GM12878 (cell line): ENCODE results near the gene SGTA. TPM values are rescaled to one million over a fixed set of nuclear protein-coding genes. Genes with fewer than 3 reads are reported as not detected.

ENCODE experiments used
- ATAC-seq: fragments of 200-7000 bp; cut with Tn5 transposase; 3 replicates; pipeline ENCODE4 v1.9.1; 2020; ENCODE audit warnings: mild to moderate bottlenecking, moderate library complexity
- BruUV-seq: library from RNA; stranded (reverse); fragments of 400-500 nt; replicated peaks from 2 replicates; lab custom pipeline; 2021; lab: Mats Ljungman, UMichigan
- CTCF ChIA-PET: fragments of 300-600 bp; sonication (Branson Sonifier 250); formaldehyde crosslinking; extraction: SDS; loops from one replicate; lab custom pipeline; 2021; ENCODE audit warnings: inconsistent platforms; lab: Yijun Ruan, JAX
- POLR2A ChIA-PET: fragments of 350-600 bp; formaldehyde crosslinking; extraction: SDS; loops from one replicate; lab custom pipeline; 2021; ENCODE audit warnings: inconsistent platforms; lab: Charles Lee
- RAD21 ChIA-PET: fragments of 300-600 bp; sonication (Branson Sonifier 250); formaldehyde crosslinking; loops from one replicate; lab custom pipeline; 2023; ENCODE audit warnings: antibody characterized with exemption; ENCODE audit not compliant: unreplicated experiment; lab: Charles Lee
- SMC1A ChIA-PET: fragments of 300-600 bp; sonication (Branson Sonifier 250); formaldehyde crosslinking; loops from one replicate; lab custom pipeline; 2023; ENCODE audit not compliant: unreplicated experiment, uncharacterized antibody; lab: Charles Lee
- DNase-seq: peaks from one replicate; pipeline ENCODE4 v3.0.0-alpha.2; 2011; ENCODE audit warnings: low read depth, low spot score
- FAIRE-seq: peaks from 3 replicates; lab custom pipeline; 2011; peaks lifted over from hg19 to GRCh38; lab: Jason Lieb, UNC
- H2AFZ ChIP-seq: 2 replicates; pipeline ENCODE4 v1.6.0; 2011; ENCODE audit warnings: low read depth, low read length, control low read depth; ENCODE audit not compliant: control insufficient read depth
- H3K27ac ChIP-seq: 2 replicates; pipeline ENCODE4 v1.5.1; 2011; ENCODE audit warnings: control low read depth; ENCODE audit not compliant: control insufficient read depth, insufficient read depth
- H3K27me3 ChIP-seq, 2 experiments: replicated peaks in 1 of 2; 2 replicates each; pipeline versions ENCODE4 v1.6.0 to v1.6.1; 2011; ENCODE audit warnings: low read length in 1 of 2; ENCODE audit not compliant: control insufficient read depth in 2 of 2, insufficient read depth in 2 of 2
- H3K36me3 ChIP-seq, 2 experiments: 2 replicates each; pipeline ENCODE4 v1.5.1; 2011; ENCODE audit warnings: low read length in 1 of 2; ENCODE audit not compliant: control insufficient read depth in 2 of 2, insufficient read depth in 2 of 2
- H3K4me1 ChIP-seq: 2 replicates; pipeline ENCODE4 v1.6.1; 2011; ENCODE audit warnings: mild to moderate bottlenecking, low read length, moderate library complexity, mixed read lengths; ENCODE audit not compliant: control insufficient read depth, insufficient read depth
- H3K4me2 ChIP-seq: 2 replicates; pipeline ENCODE4 v1.6.0; 2011; ENCODE audit warnings: control low read depth; ENCODE audit not compliant: control insufficient read depth, insufficient read depth
- H3K4me3 ChIP-seq: fragments of 200-600 bp; sonication (generic); 2 replicates; pipeline ENCODE4 v1.5.1; 2016
- H3K79me2 ChIP-seq: 2 replicates; pipeline ENCODE4 v1.6.0; 2011; ENCODE audit warnings: low read length; ENCODE audit not compliant: control insufficient read depth, insufficient read depth
- H3K9ac ChIP-seq: 2 replicates; pipeline ENCODE4 v1.8.0; 2011; ENCODE audit warnings: low read length, control low read depth, mixed read lengths; ENCODE audit not compliant: control insufficient read depth, insufficient read depth
- H3K9me3 ChIP-seq: replicated peaks from 3 replicates; pipeline ENCODE4 v1.5.1; 2011; ENCODE audit warnings: mild to moderate bottlenecking, low read length; ENCODE audit not compliant: control insufficient read depth, insufficient read depth
- H4K20me1 ChIP-seq: 2 replicates; pipeline ENCODE4 v1.6.0; 2011; ENCODE audit not compliant: control insufficient read depth, insufficient read depth
- HCFC1 ChIP-seq: fragments of 150-350 bp; IDR thresholded peaks from 2 replicates; pipeline ENCODE4 v1.6.1; 2014; ENCODE audit warnings: low read length
- HDGF ChIP-seq: fragments of 450-650 bp; IDR thresholded peaks from 2 replicates; pipeline ENCODE4 v1.6.1; 2016; ENCODE audit warnings: antibody characterized with exemption
- IKZF1 ChIP-seq: fragments of 450-650 bp; conservative IDR thresholded peaks from 2 replicates; pipeline ENCODE4 v1.6.1; 2017; ENCODE audit warnings: antibody characterized with exemption, mild to moderate bottlenecking
- IRF4 ChIP-seq: IDR thresholded peaks from 2 replicates; pipeline ENCODE4 v1.6.1; 2011; ENCODE audit warnings: low read depth, low read length
- NFYB ChIP-seq: IDR thresholded peaks from 2 replicates; pipeline ENCODE4 v1.6.1; 2011; ENCODE audit warnings: low read depth, mild to moderate bottlenecking, low read length, improper control_type of control experiment, moderate library complexity; ENCODE audit not compliant: insufficient read depth
- RAD51 ChIP-seq: fragments of 450-650 bp; IDR thresholded peaks from 2 replicates; pipeline ENCODE4 v1.6.1; 2016; ENCODE audit warnings: moderate library complexity, mild to moderate bottlenecking, inconsistent platforms
- RBBP5 ChIP-seq: fragments of 200-600 bp; sonication (generic); conservative IDR thresholded peaks from 2 replicates; pipeline ENCODE4 v1.6.1; 2016
- RCOR1 ChIP-seq: conservative IDR thresholded peaks from 2 replicates; pipeline ENCODE4 v1.6.1; 2012; ENCODE audit warnings: low read depth, low read length, improper control_type of control experiment
- RELA ChIP-seq: fragments of 450-650 bp; IDR thresholded peaks from 2 replicates; pipeline ENCODE4 v1.8.0; 2014; ENCODE audit warnings: borderline replicate concordance; ENCODE audit not compliant: partially characterized antibody
- SUZ12 ChIP-seq: fragments of 200-600 bp; sonication (generic); IDR thresholded peaks from one replicate; pipeline ENCODE4 v1.6.1; 2018; ENCODE audit warnings: antibody characterized with exemption, mild to moderate bottlenecking; ENCODE audit not compliant: unreplicated experiment
- TCF3 ChIP-seq: IDR thresholded peaks from 2 replicates; pipeline ENCODE4 v1.6.1; 2012; ENCODE audit warnings: low read depth, mild to moderate bottlenecking, low read length, borderline replicate concordance; ENCODE audit not compliant: insufficient read depth
- WGBS: methylation state at CpG from one replicate; pipeline ENCODE4 v1.1.6; 2016; ENCODE audit warnings: low lambda C conversion rate; ENCODE audit not compliant: insufficient replicate concordance, insufficient coverage; ENCODE audit errors: missing lambda C conversion rate; 5-methylcytosine and 5-hydroxymethylcytosine counted together
- in situ Hi-C: fragments of 300-500 bp; cut with MboI; formaldehyde crosslinking; loops from 9 replicates; pipeline ENCODE4 v1.14.3; 2018; ENCODE audit warnings: mixed read lengths
- intact Hi-C: fragments of 100-400 bp; cut with micrococcal nuclease; formaldehyde crosslinking; loops from one replicate; pipeline ENCODE4 v1.14.2; 2022; ENCODE audit not compliant: unreplicated experiment
- polyA plus RNA-seq, 11 experiments: library from polyadenylated mRNA; depleted of rRNA in 4 of 11; unstranded in 6 of 11; stranded (reverse) in 5 of 11; fragments of >200 nt; fragmentation: Nextera tagmentation in 4 of 11; fragmentation: Illumina TruSeq in 1 of 11; extraction: Ambion mirVana in 4 of 11; extraction: Trizol in 1 of 11; gene quantifications; 1 replicate in 1 of 11; 2 replicates in 10 of 11; pipeline versions ENCODE4 v1.2.1 to v1.2.3, GENCODE V29; 2011 to 2016; ENCODE audit warnings: inconsistent platforms in 2 of 11, missing spikeins in 2 of 11, low read depth in 1 of 11
- total RNA-seq, 4 experiments: library from RNA; depleted of rRNA in 3 of 4; stranded (reverse); fragments of >200 nt in 3 of 4; fragmentation: Illumina TruSeq in 1 of 4; extraction: Trizol in 1 of 4; gene quantifications; 2 replicates each; pipeline versions ENCODE4 v1.2.1 to v1.2.3, GENCODE V29; 2013 to 2021
- TF ChIP-seq, protein P1 (sequence below): IDR thresholded peaks from 2 replicates; pipeline ENCODE4 v1.6.1; 2011; ENCODE audit warnings: borderline replicate concordance, low read depth, mild to moderate bottlenecking, moderate library complexity, mixed read lengths, low read length; ENCODE audit not compliant: insufficient read depth; ENCODE audit errors: extremely low read length

The SGTA gene
- total and polyA plus RNA-seq, 10 of the 15 experiments (the other 5 are each of a cell fraction or from before 2014, with no cell fraction given), result 2.0 to 102 (median 48.2) TPM

DNA sequence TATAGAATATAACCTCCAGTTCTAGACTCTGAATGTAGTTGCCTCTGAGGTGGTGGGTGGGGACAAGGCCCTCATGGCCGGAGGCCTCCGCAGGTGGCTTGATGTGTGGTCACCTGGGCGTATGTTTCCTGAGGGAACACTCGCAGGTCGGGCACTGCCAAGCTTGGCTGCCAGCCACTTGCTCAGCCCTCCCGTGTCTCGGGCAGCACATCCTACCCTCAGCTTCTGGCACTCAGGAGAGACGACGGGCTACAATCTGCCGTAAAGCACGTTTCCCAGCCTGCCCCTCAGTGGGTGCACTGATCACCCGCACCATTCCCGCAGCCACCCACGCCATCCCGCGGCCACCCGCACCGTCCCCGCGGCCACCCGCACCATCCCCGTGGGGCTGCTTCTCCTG lies 17.4 kb upstream of the SGTA start:
- H3K79me2 ChIP-seq, result no peaks in the 10 kb centered on the region
- H3K27me3 ChIP-seq, result no peaks in the 10 kb centered on the region
- H3K4me3 ChIP-seq, result no peak overlapping the region
- DNase-seq (no peak), FAIRE-seq (no peak), ATAC-seq (no peak)
- 97% methylated on average over 22 of the region's 22 CpGs for WGBS
- H4K20me1 ChIP-seq, result no peaks in the 10 kb centered on the region
- no peak overlapping the region for H3K9ac ChIP-seq
- in situ Hi-C loops, result no loop called here
- intact Hi-C loops, result no loop called here
- H3K4me2 ChIP-seq, result no peak overlapping the region
- SMC1A ChIA-PET, result no interaction called here
- no peaks in the 10 kb centered on the region for H3K4me1 ChIP-seq
- BruUV-seq, result no TSS peak
- TF ChIP-seq RCOR1 (no peak), TCF3 (no peak), RAD51 (no peak), IKZF1 (no peak), HCFC1 (no peak)
- no peaks in the 10 kb centered on the region; the same call in 2 of the 3 replicates for H3K9me3 ChIP-seq
- no peak overlapping the region for H2AFZ ChIP-seq
- peaks cover 13 to 39% of the 10 kb centered on the region in 2 experiments for H3K36me3 ChIP-seq
- POLR2A ChIA-PET, result no interaction called here
- no peak overlapping the region for H3K27ac ChIP-seq
- RAD21 ChIA-PET, result no interaction called here
- CTCF ChIA-PET, result no interaction called here

DNA sequence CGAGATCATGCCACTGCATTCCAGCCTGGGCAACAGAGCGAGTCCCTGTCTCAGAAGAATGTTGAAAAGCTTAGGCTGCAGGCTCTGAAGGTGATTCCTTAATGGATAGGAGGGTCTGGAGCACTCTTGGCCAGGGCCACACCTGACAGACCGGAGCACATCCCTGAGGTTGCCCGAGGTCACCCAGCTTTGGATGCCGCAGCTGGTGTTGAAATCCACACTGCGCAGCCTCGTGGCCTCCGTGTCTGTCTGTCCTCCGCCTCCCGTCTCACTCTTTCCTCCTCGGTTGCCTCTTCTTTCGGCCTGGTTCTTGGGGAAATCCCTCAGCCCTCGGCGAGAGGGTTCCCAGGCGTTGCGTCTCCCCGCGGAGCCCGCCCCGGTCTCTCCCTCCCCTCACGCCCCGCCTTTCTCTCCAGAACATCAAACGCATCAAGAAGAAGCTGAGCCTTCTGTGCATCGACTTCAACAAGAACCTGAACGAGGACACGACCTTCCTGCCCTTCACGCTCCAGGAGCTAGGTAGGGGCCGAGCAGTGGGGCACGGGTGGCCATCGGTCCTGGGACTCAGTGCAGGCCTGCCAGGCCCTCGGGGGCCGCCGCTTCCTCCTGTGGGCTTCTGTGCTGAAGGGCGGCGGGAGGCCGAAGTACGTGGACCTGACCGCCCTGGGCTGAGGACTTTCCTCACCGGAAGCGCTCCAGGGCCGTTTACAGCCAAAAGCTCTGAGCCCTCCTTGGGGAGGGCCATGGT lies 16.4 kb upstream of the SGTA start:
- 95% methylated on average over 38 of the region's 41 CpGs for WGBS
- no peak for TF ChIP-seq RCOR1
- no peak for TF ChIP-seq RELA
- no peak for TF ChIP-seq SUZ12
- no peak for TF ChIP-seq NFYB
- no peak for TF ChIP-seq HDGF
- no peak for TF ChIP-seq IRF4
- TF ChIP-seq, protein P1, sequence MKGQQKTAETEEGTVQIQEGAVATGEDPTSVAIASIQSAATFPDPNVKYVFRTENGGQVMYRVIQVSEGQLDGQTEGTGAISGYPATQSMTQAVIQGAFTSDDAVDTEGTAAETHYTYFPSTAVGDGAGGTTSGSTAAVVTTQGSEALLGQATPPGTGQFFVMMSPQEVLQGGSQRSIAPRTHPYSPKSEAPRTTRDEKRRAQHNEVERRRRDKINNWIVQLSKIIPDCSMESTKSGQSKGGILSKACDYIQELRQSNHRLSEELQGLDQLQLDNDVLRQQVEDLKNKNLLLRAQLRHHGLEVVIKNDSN, result no peak
- no peak for TF ChIP-seq RBBP5

More for the DNA sequence above, 16.4 kb upstream of the SGTA start:
- Histone ChIP-seq H3K79me2 (no peaks in the 10 kb centered on the region), H3K4me3 (no peak overlapping the region), H2AFZ (no peak overlapping the region), H3K4me2 (no peak overlapping the region), H3K9ac (no peak overlapping the region), H3K36me3 (peaks cover 13 to 36% of the 10 kb centered on the region in 2 experiments), H3K4me1 (no peaks in the 10 kb centered on the region), H3K27ac (no peak overlapping the region), H4K20me1 (no peaks in the 10 kb centered on the region), H3K9me3 (no peaks in the 10 kb centered on the region; the same call in 2 of the 3 replicates), H3K27me3 (no peaks in the 10 kb centered on the region)
- ATAC-seq, result no peak
- FAIRE-seq, result no peak
- BruUV-seq, result no TSS peak
- in situ Hi-C loops, result no loop called here
- intact Hi-C loops, result no loop called here
- ChIA-PET POLR2A (interaction anchor here (1.2 kb wide), 1 partner anchor 12 kb away, joined by 3 read pairs; no protein-coding TSS in a partner anchor), RAD21 (no interaction called here), CTCF (no interaction called here), SMC1A (no interaction called here)
- no peak for DNase-seq
